VCaP (cell line): ENCODE data around the gene TMEM238L.

Experiments used
- H3K27ac ChIP-seq: fragments of 450-650 bp; 2 replicates; pipeline ENCODE4 v1.5.1; 2017
- TF ChIP-seq, protein P1 (sequence below): fragments of 450-650 bp; conservative IDR thresholded peaks from 2 replicates; pipeline ENCODE4 v1.5.1; 2017; ENCODE audit warnings: mild to moderate bottlenecking, moderate library complexity

Gene TMEM238L

DNA sequence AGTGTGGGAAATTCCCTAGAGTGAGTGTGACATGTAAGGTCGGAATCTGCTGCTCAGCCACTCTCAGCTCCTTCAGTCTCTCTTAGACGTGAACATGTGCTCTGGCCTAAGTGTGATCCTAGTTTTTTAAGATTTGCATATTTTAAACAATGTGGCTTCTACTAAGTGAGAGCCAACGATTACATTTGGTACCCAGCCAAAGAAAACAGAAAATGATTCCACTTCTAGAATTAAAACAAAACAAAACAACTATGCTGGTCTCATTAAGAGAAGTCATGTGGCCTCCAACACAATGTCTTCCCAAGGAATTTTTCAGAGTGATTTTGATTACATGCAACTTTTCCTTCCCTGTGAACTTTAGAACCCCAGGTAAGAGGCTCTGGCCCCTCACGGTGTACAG lies 10.1 kb downstream of the TMEM238L start:
- no peak overlapping the region for H3K27ac ChIP-seq
- TF ChIP-seq, protein P1, sequence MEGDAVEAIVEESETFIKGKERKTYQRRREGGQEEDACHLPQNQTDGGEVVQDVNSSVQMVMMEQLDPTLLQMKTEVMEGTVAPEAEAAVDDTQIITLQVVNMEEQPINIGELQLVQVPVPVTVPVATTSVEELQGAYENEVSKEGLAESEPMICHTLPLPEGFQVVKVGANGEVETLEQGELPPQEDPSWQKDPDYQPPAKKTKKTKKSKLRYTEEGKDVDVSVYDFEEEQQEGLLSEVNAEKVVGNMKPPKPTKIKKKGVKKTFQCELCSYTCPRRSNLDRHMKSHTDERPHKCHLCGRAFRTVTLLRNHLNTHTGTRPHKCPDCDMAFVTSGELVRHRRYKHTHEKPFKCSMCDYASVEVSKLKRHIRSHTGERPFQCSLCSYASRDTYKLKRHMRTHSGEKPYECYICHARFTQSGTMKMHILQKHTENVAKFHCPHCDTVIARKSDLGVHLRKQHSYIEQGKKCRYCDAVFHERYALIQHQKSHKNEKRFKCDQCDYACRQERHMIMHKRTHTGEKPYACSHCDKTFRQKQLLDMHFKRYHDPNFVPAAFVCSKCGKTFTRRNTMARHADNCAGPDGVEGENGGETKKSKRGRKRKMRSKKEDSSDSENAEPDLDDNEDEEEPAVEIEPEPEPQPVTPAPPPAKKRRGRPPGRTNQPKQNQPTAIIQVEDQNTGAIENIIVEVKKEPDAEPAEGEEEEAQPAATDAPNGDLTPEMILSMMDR, result no peak

DNA sequence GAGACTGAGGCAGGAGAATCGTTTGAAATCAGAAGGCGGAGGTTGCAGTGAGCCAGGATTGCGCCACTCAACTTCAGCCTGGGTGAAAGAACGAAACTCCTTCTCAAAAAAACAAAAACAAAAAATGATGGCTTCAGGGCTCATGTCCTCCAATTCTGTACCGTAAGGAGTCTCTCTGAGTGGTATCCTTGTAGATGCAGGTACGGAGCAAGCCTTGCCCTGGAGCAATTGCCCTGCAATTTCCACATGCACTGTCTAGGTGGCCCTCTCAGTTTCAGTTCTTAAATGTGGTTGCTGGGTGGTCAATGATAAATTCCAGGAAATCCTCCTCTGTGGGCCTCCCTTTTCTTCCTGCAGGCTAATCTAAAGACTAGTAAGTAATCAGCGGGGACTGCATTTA lies 10.6 kb downstream of the TMEM238L start:
- TF ChIP-seq, protein P1, result no peak
- H3K27ac ChIP-seq, result no peak overlapping the region

DNA sequence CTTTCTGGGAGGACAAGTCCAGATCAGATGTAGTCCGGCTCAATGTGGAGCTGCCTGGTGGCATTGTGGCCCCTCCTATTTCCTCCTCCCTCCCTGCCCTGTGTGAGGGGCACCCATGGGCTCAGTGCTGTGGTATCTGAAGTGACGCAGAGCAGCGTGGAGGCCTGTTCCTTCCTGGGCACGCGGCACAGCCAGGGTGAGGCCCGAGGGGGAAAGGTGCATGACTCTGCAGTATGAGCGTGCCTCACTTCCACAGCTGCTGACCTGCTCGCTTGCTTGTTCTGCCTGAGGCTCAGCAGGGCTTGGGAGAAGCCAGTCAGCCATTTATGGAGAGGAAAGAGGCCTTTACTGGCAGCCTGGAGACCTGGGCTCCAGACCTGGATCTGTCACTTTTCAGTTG lies 11.7 kb downstream of the TMEM238L start:
- no peak overlapping the region; the same call in 1 of the 2 replicates for H3K27ac ChIP-seq
- TF ChIP-seq, protein P1, result no peak

DNA sequence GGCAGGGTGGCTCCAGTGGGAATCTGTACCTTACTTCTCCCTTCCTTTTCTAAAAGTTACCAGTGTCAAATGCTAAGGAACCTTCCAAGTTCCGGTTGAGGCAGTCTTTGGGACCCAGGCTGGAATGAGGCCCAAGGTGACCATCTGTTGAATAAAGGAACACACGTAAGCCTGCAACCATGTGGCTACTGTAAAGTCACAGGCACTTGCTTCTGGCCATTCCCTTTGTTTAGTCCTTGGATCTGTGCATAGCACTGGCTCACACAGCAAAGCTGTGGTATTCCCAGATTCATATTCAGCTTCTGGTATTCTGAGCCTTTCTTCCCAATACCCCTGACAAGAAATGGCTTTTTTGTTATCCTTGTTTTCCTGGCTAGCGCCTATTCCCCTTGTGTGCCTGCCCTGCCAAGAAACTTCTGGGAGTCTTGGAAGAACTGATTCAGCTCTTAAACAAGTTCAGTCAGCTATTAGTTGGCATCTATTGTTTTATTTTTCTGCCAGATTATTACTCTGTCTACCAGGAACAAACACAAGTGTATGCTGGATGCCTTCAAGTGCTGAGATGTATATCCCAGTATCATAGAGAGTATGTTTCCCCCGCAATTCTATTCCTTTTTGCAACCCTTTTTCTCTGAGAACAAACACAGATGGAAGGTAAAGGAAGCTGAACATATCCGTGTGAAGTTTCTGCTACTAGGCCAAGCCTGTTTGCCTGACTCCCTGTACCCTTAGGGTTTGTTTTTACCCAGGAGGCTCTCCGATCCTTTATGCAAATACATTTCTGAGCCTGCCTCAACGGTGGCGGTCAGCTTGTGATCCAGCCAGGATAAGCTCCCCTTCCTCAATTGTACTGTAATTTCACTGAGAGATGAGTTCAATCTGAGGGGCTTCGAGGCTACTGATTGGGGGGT lies 13.2 kb downstream of the TMEM238L start:
- H3K27ac ChIP-seq, result peak overlapping the region; percentile 72
- TF ChIP-seq, protein P1, result no peak

DNA sequence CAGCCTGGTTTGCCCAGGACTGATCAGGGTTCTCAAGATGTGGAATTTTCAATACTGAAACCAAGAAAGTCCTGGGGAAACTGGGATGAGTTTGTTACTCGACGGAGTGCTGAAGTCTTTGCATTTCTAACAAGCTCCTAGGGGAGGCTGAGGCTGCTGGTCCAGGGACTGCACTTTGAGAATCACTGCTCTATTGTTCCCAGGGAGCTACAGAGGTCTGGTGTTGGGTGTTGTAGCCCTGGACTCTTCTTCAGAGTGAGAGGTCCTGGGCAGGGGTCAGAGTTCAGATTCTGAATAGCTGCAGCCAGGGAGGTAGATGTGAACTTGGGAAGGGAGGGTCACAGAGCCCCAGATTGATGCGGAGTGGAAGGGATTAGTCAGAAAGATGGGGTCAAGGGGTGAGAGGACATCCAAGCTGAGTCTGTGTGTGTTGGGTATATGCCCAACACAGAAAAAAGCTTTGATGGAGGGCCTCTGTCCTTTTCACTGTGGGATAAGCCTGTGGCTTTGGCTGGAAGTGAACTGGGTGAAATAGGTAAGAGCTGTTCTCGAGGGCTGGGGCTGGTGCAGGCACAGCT lies 14.1 kb downstream of the TMEM238L start:
- peak overlapping the region; percentile 72 for H3K27ac ChIP-seq
- TF ChIP-seq, protein P1, result no peak

DNA sequence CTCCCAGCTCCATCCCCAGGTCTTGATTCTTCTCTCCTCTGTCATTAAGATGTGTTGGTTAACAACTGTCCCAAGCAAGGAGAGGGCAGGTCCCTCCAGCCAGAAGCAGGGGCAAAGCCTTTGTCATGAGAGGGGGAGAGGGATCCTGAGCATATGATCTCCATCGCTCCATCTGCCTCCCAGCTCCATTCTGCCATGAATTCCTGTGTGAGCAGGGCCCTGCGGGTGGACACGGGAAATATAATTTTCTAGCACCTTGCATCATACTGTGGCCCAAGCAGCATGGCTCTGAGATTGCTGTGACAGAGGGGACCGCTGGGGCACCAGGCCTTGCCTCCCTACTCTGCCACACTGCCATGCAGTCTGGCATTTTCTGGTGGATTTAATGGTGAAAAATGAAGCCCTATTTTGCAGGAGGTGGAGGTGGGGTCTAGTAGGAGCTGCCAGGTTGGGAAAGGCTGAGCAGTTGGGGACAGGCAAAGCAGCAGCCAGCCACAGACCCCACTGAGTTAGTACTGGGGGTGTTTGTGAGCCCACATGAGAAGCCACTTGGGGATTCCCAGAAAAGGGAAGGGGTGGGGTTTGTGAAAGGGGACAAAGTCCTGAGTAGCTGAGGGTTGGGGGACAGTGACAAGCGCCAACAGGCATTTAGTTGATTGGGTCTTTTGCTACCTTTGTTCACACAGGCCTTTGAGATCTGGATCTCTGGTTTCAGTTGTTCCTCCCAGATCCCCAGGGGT lies 16.4 kb downstream of the TMEM238L start:
- H3K27ac ChIP-seq, result no peak overlapping the region
- TF ChIP-seq, protein P1, result no peak

DNA sequence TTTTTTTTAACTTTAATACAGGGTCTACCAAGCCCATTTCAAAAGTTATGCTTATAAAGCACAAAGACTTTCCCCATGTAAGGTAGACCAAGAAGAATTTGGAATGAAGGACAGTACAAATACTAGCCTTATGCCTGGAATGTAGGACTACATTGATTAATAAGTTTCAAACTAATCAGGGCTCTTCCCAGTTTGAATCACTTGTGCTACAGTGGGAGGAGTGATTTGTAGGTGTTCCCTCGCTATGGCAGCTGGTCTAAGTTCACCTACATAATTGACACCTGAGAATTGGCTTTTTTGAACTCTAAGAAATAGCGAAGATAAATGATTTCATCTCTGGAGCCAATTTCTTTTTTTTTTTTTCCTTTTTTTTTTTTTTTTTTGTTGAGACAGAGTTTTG lies 18.6 kb downstream of the TMEM238L start:
- TF ChIP-seq, protein P1, result no peak
- H3K27ac ChIP-seq, result no peak overlapping the region
